GM18511 (cell line): ENCODE measurements around the gene GIT2.
"Not testable (repeated sequence)": the region's sequence is repeated elsewhere in the genome, so short reads cannot be mapped to it uniquely, and the experiment has no call there.

Experiments used
- ATAC-seq: cut with Tn5 transposase; IDR thresholded peaks from one replicate; pipeline ENCODE4 v1.9.1; 2021; ENCODE audit warnings: mild to moderate bottlenecking, moderate library complexity; ENCODE audit not compliant: unreplicated experiment

The GIT2 gene

DNA sequence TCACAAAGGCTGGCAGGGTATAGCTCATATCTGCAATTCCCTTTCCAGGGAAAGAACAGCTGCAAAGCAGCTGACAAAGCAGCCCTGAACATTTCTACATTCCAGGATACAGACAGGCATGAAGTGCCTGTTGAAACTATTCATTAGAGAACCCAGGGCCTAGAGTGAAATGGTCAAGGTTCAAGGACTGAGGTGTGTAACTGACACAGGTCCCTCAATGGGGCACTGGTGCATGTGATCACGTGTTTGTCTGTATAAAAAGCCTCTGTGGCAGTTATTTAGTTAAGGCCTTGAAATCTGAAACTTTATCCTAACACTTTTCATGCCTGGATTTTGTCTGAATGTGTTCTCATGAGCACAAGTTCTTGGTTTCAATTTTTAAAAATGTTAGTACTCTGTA is 47.1 kb downstream of the GIT2 start:
- no peak for ATAC-seq

DNA sequence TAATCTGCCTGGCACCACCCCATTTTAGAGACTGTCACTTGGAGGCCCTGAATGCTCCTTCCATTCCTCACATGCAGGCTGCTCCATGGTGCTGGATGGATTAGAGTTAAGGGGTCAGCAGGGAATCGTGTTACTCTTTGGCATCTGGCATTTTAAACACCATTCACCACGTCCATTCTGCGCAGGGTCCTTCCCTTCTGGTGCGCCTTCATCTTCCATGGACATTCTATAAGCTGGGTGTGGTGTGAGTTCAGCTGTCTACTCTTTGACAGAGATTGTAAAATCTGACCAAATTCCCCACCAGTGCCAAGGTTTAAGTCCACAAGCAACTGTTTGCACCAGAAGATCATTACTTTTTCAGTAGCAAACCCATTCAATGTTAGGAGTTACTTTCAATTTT is 47.8 kb downstream of the GIT2 start:
- ATAC-seq, result no peak

DNA sequence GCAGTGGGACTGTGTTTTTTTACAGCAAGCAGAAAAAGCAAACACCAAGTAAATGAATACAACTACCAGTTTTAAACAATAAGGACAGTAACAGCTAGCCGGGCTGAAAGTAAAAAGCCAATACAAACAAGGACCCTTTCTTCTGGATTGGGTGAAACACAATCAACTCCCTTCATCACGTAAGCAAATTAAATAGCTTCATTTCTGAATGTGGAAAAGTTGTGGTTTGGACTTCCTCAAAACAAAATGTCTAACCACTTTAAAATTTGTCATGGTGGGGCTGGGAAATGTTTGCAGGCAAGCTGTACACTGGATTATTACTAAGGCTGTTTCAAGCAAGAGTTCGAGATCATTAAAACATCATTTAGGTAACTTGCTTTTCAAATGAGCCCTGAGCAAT is 48.6 kb downstream of the GIT2 start:
- no peak for ATAC-seq

DNA sequence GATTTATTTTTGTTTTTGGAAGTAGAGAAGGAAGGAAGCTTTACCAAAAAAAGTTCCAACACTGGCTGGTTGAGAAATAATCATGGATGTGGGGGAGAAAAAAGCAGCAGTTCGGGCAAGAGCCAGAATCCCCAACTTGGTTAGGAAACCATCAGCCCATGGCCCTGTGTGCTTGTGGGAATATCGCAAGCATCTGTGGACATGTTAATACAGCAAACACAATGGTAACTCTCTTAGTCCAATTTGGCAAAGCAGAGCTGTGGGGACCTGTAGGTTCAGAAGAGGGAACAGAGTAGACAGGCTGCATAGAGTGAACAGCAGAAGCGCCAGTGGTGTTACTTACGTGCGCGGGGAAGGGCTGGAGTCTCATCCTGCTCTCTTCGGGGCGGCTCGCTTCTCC is 49.3 kb downstream of the GIT2 start:
- ATAC-seq, result no peak

DNA sequence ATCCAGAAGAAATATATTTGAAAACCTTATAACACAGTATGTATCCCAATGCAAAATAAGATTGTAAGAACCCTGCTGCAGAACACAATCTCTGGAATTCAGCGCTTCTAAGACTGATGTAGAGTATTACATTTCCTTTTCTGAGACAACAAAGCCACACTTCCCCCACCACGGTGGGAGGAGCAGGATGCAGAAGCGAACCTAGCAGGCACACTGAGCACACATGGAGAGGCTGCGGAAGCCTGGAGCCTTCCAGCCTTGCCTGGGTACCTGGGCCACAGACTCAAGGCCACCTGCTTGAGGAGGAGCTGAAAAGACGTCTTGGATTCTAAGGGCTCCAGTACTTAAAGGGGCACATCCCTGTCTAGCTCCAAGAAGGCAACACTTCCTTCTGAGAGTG is 49.7 kb downstream of the GIT2 start:
- ATAC-seq, result no peak

DNA sequence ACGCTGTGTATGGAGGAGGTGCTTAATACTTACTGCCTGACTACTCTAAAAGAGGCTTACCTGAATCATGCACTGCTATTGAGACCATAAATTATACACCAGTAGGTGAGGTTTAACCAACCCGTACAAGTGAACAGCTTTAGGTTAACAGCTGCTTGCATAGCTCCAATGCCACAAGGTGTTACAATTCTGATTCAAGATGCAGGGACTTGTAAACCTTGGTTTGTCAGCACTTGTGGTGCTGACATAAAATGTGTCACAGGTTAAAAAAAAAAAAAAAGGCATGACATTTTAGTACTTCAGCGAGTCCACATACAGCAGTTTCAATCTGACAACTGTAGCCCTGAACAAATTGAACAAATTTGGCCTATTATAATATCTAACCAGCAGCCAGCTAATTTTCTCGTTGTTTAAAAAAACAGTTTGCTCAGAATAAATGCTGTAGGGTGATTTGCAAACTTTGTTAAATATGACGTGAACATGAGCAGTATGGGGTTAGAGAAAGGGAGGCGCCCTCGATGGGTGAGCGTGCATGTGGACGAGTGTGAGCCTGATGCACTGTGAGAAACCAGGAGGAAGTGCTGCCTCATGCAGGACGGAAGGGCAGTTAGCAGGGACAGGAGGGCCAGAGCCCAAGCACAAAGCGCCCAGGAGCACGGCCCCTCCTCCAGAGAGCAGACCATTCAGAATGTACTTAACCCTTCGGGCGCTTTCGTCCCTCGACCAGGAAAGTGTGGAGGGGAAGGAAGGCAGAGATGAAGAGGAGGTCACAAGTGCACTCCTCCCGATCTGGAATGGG is 51.4 kb downstream of the GIT2 start:
- no peak for ATAC-seq

DNA sequence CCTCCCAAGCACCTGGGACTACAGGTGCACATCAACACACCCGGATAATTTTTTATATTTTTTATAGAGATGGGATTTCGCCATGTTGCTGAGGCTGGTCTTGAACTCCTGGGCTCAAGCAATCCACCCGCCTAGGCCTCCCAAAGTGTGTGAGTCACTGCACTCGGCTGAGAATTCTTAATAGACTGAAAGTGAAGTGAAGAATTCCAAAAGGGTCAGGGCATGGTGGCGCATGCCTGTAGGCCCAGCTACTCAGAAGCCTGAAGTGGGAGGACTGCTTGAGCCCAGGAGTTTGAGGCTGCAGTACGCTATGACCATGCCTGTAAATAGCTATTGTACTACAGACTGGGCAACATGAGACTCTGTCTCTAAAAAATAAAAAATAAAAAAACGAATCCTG is 52.4 kb downstream of the GIT2 start:
- ATAC-seq, result no peak

DNA sequence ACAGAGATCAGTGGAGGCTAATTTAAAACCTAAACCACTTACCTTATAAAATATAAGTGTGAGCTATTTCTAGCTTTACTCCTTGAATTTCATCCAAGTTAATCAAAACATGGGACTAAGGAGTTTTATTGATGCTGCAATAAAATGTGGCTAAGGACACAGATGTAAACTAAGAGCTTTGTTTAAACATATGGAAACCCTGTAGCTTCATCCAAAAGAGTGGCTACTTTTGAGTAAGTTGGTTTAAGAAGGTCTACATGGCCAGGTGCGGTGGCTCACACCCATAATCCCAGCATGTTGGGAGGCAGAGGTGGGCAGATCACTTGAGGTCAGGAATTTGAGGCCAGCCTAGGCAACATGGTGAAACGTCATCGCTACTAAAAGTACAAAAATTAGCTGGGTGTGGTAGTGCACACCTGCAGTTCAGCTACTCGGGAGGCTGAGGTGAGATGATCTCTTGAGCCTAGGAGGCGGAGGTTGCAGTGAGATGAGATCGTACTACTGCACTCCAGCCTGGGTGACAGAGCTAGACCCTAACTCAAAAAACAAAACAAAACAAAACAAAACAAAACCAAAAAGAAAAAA is 55.7 kb downstream of the GIT2 start:
- ATAC-seq, result no peak

DNA sequence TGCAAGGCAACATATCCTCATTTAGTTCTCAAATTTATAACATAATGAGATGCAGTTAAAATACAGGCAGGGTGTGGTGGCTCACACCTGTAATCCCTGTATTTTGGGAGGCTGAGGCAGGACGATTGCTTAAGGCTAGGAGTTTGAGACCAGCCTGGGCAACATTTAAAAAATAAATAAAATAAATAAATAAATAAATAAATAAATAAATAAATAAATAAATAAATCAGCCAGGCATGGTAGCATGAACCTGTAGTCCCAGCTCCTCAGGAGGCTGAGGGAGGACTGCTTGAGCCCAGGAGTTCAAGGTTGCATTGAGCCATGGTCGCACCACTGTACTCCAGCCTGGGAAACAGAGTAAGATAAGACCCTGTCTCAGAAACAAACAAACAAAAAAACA is 56.7 kb downstream of the GIT2 start:
- no peak for ATAC-seq

DNA sequence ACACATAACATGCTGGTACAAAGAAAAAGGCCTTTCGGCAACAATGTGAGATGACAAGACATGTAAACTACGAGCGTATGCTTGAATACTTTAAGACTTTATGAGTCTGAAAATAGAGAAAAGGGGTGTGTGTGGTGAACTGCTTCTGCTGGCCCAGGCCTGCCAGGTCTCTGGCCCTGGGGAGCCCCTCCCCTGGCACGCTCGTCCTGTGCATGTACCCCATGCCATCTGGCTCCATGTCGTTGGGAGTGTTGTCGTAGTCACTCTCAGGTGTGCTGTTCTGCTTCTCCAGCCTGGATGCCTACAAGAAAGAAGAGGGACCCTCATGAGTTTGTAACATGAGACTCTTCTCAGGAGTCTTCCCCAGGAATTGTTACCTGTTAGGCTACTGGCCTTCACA is 57.2 kb downstream of the GIT2 start:
- ATAC-seq, result no peak

DNA sequence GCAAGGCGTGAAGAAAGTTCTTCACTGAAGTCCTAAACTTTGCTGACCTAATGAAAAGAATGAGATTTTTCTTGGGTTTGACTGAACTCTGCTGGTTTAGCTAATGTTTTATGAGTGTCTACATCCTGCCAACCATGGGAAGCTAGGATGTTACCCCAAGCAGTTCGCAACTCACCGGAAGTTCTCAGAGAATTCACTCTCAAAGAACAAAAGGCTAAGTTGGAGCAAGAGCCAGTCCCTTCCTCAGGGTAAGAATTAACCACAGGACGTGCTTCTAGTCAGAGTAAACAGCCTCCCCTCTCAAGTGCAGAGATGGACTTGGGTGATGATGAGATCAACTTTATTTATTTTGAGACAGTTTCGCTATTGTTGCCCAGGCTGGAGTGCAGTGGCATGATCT is 58.8 kb downstream of the GIT2 start:
- no peak for ATAC-seq

DNA sequence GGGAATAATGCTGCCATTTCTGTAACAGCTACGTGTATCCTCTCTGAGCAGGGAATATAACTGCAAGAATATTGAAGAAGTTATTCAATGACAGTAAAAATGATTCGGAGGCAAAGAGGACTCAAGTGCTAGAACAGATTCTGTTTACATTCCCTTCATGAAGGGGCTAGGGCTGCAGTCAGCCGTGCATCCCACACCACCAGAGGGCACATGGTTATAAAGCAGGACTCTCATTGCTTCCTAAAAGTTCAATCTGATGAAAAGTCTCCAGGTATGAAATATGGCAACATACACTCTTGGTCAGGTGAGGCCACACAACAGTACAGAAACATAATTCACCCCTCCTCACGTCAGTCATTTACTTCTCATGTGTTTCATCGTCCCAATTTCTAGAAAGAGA is 62.1 kb downstream of the GIT2 start:
- no peak for ATAC-seq

DNA sequence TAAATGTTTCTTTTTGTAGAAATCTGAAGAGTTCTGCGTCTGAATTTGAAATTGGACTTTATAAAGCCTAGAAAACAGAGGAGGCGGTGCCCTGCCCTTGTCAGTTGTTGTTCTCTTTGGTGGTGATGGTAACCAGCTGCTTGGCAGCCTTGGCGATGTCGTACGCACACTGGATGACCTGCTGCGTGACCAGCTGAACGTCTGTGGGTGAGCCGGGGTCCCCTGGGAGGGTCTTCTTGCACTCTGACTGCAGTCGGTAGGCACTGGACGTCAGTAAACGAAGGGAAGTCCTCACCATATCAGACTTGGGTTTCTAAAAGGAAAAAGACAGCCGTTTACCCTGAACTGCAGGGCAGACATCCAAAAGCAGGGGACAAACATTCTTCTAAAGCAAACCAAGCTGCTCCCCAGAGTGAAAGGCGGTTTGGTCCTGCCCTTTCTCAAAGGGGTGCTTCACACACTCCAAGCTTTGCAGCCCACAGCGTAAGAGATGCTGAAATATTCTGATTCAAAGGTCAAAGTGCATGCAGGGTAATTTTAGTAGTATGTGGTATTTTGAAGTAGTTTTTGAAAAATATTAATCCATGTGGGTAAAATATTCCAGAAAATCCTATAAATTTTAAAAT is 63.2 kb downstream of the GIT2 start:
- ATAC-seq, result no peak

DNA sequence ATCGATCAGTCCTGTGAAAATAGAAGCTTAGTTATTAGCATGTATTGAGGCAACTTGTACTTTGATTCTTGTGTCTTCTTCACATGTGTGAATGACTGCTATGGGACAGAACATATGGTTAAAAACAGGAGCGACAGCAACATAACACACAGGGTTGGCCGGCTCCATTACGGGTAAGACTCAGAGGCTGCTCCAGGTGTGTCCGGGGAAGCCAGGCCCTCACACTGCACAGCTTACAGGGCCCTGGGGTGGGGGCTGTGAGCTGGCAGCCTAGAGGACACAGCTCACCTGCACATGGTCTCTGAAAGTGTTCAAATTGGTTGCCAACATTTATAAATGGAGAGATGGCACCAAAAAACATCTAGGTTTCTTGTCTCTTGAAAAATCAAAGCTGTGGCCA is 65.0 kb downstream of the GIT2 start:
- no peak for ATAC-seq

DNA sequence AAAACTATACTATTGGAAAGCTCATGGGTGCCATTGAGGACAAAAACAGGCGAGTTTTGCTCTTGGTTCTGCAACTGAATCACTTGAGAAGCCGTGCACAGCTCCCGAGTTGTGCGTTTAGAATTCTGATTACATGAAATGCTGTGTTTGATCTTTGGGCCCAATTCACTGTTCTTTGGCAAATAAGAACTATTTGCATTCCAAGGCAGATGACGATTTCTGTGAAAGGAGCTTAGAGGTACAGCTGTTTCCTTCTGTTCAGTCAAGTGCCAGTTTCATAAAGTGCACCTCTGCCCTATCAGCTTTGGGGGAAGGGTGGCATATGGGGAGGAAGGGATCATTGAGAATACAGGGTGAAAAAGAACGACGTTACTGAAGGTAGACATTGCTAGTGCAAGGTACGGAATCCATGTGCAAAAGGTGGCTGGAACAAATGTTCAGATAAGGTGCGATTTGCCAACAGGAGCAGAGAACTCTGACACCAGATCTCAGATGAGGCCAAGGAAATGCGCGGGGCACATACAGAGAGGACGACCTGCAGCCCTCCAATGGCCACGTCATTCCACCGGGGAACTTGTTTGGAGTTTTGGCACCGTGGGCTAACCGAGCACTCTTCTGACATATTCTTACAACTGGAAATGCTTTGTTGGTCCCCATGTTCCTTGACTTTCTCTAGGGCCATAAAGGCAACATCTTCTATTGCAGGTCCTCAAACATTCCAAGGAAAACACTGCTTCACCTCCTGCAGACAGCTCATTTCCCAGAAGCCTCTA is 66.0 kb downstream of the GIT2 start:
- no peak for ATAC-seq

DNA sequence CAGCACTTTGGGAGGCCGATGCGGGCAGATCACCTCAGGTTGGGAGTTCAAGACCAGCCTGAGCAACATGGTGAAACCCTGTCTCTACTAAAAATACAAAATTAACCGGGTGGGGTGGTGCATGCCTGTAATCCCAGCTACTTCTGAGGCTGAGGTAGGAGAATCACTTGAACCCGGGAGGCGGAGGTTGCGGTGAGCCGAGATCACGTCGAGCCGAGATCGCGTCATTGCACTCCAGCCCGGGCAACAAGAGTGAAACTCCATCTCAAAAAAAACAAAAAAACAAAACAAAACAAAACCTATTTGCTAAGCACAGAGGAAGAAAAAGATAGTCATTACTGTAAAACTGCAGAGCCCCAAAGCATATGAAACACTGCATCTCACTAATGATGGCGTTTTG is 66.8 kb downstream of the GIT2 start:
- ATAC-seq, result not testable (repeated sequence)

DNA sequence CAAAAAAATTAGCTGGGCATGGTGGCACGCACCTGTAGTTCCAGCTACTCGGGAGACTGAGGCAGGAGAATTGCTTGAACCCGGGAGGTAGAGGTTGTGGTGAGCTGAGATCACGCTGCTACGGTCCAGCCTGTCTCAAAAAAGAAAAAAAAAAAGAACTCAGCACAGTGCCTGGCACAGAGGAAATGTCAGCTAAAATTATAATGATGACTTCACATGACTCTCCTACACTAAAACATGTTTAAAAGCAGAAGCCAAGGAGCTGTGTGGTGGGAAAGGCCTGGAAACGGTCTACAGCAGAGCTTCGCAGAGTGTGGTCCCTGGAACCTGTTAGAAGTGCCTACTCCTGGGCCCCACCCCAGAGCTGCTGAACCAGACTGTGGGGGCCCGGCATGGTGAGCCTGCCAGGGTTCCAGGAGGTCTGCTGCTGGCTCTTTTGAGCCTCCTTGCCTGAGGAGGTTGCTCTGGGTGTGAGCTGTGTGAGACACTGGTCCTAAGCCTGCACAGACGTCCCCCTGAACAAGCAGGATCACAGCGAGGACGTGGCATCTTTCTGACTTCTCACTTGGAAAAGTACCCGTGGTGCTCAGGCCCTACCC is 68.0 kb downstream of the GIT2 start:
- ATAC-seq, result no peak

DNA sequence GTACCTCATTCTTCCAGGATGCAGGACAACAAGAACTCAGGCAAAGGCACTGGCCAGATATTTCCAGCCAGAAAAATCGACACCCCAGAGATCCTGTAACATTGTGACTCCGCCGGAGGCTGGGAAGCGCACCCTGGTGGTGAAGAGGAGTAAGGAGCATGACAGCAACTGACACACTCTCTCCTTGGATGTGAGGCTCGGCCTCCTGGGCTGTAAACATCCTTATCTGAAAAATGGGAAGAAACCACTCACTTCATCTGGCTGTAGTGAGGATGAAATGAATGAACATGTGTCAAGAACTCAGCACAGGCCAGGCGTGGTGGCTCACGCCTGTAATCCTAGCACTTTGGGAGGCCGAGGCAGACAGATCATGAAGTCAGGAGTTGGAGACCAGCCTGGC is 68.5 kb downstream of the GIT2 start:
- ATAC-seq, result no peak

DNA sequence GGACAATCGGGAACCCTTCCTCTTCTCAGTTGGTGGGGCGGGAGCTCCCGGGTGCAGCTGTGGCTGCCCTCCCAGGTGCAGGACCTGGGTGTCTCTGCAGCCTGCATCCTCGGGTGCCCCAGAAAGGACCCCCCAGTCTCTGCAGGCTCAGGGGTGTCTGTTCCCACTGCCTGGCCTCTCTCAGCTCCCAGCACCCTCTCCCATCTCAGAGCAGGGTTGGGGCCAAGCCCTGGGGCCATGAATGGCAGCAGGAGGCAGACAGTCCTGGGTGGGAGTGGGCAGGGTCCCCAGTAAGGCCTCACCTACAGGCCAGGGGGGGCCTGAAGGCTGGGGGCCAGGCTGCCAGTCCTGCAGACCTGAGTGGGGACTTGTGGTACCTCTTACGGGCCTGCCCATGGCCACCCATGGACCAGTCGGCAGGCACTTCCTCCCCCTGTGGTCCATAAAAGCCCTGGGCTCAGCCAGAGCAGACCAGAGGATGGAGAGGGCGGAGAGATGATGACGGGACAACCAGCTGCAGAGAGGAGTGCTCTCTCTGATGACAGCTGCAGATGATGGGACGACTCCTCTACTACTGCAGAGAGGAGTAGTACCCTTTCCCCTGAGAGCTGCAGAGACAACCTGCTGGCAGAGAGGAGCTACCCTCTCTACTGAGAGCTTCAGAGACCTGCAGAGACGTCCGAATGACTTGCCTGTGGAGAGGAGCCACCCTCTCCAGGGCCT is 69.5 kb downstream of the GIT2 start:
- no peak for ATAC-seq

DNA sequence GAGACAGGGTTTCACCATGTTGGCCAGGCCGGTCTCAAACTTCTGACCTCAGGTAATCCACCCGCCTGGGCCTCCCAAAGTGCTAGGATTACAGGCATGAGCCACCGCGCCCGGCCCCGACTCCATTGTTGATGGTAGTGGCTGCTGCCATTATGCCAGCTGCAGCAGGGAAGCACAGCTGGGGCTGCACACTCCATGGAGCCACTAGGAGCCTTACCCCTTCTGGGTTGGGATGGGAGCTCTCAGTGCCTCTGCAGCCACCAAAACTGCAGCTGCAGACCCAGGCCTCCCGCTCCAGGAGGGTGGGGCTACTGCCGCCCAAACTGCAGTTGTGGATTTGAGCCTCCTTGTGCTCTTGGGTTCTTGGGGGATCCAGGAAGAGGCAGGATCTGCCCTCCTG is 70.2 kb downstream of the GIT2 start:
- no peak for ATAC-seq
